K562 (cell line): ENCODE results near the gene MT1M.

Experiments
- C11orf30 ChIP-seq: fragments of 450-650 bp; IDR thresholded peaks from 2 replicates; pipeline ENCODE4 v1.6.1; 2016; ENCODE audit warnings: low read depth, mild to moderate bottlenecking
- CEBPB ChIP-seq: fragments of 450-650 bp; IDR thresholded peaks from 2 replicates; pipeline ENCODE4 v1.6.1; 2016; ENCODE audit warnings: missing genetic modification characterization, missing compliant biosample characterization
- EHMT2 ChIP-seq: fragments of 450-650 bp; IDR thresholded peaks from 2 replicates; pipeline ENCODE4 v1.6.1; 2018; ENCODE audit warnings: antibody characterized with exemption
- FOXJ3 ChIP-seq: sonication (generic); formaldehyde crosslinking; IDR thresholded peaks from 2 replicates; pipeline ENCODE4 v1.4.0; 2020; ENCODE audit warnings: mild to moderate bottlenecking, missing genetic modification reagents
- GABPA ChIP-seq: fragments of 200-800 bp; sonication (Bioruptor generic); conservative IDR thresholded peaks from 2 replicates; pipeline ENCODE4 v1.6.1; 2016; ENCODE audit warnings: low read depth, missing genetic modification characterization, missing compliant biosample characterization
- KDM1A ChIP-seq, 2 experiments: fragments of 450-650 bp; IDR thresholded peaks; 2 replicates each; pipeline ENCODE4 v1.6.1; 2016; ENCODE audit warnings: mild to moderate bottlenecking in 2 of 2
- LCOR ChIP-seq: sonication (generic); formaldehyde crosslinking; IDR thresholded peaks from 2 replicates; pipeline ENCODE4 v1.8.0; 2022; ENCODE audit warnings: mild to moderate bottlenecking, missing genetic modification reagents
- MAX ChIP-seq: sonication (generic); formaldehyde crosslinking; IDR thresholded peaks from 2 replicates; pipeline ENCODE4 v1.9.0; 2022; ENCODE audit warnings: mild to moderate bottlenecking, missing genetic modification reagents
- POLR2A ChIP-seq: fragments of 450-650 bp; conservative IDR thresholded peaks from 2 replicates; pipeline ENCODE4 v1.6.1; 2016
- SMAD3 ChIP-seq: fragments of 450-650 bp; formaldehyde crosslinking; conservative IDR thresholded peaks from 2 replicates; pipeline ENCODE4 v1.4.0; 2020; ENCODE audit warnings: mild to moderate bottlenecking
- TF ChIP-seq, protein P1 (sequence below), 2 experiments: fragments of 450-650 bp; formaldehyde crosslinking in 1 of 2; IDR thresholded peaks; 2 replicates each; pipeline versions ENCODE4 v1.4.0 to v1.6.1; 2014 to 2020; ENCODE audit warnings: mild to moderate bottlenecking in 2 of 2, borderline replicate concordance in 1 of 2, low read depth in 1 of 2
- TF ChIP-seq, protein P2 (sequence below), 3 experiments: IDR thresholded peaks in 2 of 3; conservative IDR thresholded peaks in 1 of 3; 2 replicates each; pipeline ENCODE4 v1.5.1; 2011 to 2012; ENCODE audit warnings: low read length in 3 of 3, mild to moderate bottlenecking in 3 of 3, control low read depth in 2 of 3, improper control_type of control experiment in 1 of 3, inconsistent platforms in 1 of 3, low read depth in 1 of 3, mixed read lengths in 1 of 3, moderate library complexity in 1 of 3; ENCODE audit not compliant: insufficient read depth in 2 of 3

DNA sequence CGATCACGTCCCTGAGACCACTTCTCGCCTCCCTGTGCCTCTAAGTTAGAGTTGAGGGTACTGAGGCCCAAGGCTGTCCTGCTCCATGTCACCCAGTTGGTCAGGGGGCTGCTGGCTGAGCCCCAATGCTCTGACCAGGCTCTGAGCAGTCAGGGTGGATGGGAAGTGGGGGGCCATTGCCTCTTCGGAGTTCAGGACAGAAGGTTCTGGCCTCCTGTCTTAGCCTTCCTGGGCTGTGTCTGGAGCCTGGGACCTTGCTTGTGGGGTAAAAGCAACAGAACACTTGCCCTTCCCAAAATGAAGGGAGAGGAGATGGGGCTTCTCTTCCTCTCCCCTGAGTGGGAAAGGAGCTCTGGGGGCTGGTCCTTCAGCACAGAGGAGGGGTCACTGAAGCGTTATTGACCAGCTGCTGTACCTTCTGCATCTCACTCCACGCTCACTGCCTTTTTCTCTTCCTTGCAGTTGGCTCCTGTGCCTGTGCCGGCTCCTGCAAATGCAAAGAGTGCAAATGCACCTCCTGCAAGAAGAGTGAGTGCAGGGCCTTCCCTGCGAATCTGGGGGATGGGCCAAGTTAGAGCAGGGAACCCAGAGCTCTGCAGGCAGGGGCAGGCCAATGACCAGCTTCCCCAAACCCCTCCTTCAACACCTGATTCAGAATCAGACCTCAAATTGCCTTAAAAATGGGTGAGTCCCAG lies 50.4 kb downstream of the MT1M start:
- TF ChIP-seq POLR2A (no peak), GABPA (tag) (no peak), CEBPB (tag) (no peak), EHMT2 (no peak), KDM1A (IDR thresholded peaks at IDR 0.05) (no peak), FOXJ3 (no peak), SMAD3 (CRISPR knock-in tag) (no peak), LCOR (CRISPR knock-in tag) (no peak), C11orf30 (no peak), MAX (CRISPR knock-in tag) (no peak)
- TF ChIP-seq, protein P1, sequence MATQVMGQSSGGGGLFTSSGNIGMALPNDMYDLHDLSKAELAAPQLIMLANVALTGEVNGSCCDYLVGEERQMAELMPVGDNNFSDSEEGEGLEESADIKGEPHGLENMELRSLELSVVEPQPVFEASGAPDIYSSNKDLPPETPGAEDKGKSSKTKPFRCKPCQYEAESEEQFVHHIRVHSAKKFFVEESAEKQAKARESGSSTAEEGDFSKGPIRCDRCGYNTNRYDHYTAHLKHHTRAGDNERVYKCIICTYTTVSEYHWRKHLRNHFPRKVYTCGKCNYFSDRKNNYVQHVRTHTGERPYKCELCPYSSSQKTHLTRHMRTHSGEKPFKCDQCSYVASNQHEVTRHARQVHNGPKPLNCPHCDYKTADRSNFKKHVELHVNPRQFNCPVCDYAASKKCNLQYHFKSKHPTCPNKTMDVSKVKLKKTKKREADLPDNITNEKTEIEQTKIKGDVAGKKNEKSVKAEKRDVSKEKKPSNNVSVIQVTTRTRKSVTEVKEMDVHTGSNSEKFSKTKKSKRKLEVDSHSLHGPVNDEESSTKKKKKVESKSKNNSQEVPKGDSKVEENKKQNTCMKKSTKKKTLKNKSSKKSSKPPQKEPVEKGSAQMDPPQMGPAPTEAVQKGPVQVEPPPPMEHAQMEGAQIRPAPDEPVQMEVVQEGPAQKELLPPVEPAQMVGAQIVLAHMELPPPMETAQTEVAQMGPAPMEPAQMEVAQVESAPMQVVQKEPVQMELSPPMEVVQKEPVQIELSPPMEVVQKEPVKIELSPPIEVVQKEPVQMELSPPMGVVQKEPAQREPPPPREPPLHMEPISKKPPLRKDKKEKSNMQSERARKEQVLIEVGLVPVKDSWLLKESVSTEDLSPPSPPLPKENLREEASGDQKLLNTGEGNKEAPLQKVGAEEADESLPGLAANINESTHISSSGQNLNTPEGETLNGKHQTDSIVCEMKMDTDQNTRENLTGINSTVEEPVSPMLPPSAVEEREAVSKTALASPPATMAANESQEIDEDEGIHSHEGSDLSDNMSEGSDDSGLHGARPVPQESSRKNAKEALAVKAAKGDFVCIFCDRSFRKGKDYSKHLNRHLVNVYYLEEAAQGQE (IDR thresholded peaks at IDR 0.05; ENCODE audit: borderline replicate concordance), result no peak
- TF ChIP-seq, protein P1 (CRISPR knock-in tag; IDR thresholded peaks at IDR 0.05; ENCODE audit: low read depth), result no peak
- TF ChIP-seq, protein P2, sequence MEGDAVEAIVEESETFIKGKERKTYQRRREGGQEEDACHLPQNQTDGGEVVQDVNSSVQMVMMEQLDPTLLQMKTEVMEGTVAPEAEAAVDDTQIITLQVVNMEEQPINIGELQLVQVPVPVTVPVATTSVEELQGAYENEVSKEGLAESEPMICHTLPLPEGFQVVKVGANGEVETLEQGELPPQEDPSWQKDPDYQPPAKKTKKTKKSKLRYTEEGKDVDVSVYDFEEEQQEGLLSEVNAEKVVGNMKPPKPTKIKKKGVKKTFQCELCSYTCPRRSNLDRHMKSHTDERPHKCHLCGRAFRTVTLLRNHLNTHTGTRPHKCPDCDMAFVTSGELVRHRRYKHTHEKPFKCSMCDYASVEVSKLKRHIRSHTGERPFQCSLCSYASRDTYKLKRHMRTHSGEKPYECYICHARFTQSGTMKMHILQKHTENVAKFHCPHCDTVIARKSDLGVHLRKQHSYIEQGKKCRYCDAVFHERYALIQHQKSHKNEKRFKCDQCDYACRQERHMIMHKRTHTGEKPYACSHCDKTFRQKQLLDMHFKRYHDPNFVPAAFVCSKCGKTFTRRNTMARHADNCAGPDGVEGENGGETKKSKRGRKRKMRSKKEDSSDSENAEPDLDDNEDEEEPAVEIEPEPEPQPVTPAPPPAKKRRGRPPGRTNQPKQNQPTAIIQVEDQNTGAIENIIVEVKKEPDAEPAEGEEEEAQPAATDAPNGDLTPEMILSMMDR (IDR thresholded peaks at IDR 0.05 in 2 of 3, conservative IDR thresholded peaks at IDR 0.05 in 1 of 3; ENCODE audit: insufficient read depth in 2 of 3, low read depth in 1 of 3, low read length in 3 of 3), result no peak
